GM21447 (cell line): Measurements from ENCODE around the gene FAM171A1.
"Not testable (repeated sequence)": the region's sequence is repeated elsewhere in the genome, so short reads cannot be mapped to it uniquely, and the experiment has no call there.

Source experiments
- ATAC-seq: cut with Tn5 transposase; IDR thresholded peaks from one replicate; pipeline ENCODE4 v1.9.1; 2021; ENCODE audit not compliant: unreplicated experiment

FAM171A1 gene

GRCh38 chr10:15295537-15296325 is 75.4 kb downstream of the FAM171A1 start:
- ATAC-seq: no peak

DNA sequence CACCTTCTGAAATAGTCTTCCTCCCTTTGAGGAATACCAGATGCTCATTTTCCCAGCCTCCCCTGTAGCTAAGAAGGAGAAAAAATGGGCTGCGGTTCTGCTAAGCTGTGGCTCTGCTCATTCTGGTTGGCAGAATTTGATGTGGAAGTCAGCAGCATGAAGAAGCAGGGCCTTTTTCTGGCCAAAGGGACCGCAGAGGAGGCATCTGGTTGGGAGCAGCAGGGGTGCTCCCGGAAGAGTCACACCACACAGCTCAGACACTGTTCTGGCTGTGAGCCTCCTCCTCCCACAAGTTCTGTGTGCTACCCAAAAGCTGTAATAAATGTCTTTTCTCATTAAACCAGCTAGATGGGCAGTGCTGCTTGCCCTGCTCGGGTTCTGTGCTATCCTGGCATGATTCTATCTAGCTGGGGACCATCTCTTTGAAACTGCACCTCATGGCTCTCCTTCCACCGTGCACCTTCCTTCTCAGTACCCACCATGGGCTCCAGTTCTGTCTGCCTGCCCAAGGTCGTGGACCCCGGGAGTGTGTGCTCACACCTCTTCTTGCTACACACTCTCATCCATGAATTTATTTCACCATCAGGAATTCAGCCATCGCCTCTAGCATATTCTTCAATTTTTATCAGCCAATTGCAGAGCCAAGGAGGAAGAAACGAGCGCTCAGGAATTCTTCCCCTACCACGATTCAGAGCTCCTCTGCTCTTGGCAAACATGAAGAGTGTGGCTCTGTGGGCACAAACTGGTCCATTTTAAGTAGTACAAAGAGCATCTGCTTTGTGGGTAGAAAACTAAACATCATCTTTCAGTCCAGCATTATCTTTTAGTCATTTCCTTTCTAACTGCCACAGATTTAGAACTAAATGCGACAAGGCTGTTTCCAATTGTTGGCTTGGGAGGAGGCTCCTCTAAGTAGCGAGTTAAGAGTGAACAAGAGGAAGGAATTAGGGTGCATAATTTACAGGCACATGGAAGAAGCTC is 76.9 kb downstream of the FAM171A1 start:
- no peak for ATAC-seq

DNA sequence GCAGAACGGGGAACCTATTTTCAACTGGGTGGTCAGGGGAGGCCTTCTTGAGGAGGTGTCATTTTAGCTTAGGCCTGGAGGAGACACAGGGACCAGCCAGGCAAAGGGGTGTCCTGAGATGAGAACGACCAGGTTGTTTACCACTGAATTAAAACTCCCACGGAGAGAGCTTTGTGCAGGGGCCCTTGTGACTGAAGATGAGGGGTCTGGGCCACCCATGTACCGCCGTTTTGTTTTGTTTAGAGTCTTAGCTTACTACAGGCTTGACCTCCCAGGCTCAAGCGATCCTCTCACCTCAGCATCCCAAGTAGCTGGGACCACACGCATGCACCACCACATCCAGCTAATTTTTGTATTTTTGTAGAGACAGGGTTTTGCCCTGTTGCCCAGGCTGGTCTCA is 80.4 kb downstream of the FAM171A1 start:
- ATAC-seq: no peak

GRCh38 chr10:15290150-15290549 is 80.9 kb downstream of the FAM171A1 start:
- ATAC-seq: no peak

GRCh38 chr10:15280974-15281373 is 90.1 kb downstream of the FAM171A1 start:
- ATAC-seq: no peak

- ATAC-seq: no peak
These were observed 90.6 kb downstream of the FAM171A1 start for GRCh38 chr10:15280462-15280861.

DNA sequence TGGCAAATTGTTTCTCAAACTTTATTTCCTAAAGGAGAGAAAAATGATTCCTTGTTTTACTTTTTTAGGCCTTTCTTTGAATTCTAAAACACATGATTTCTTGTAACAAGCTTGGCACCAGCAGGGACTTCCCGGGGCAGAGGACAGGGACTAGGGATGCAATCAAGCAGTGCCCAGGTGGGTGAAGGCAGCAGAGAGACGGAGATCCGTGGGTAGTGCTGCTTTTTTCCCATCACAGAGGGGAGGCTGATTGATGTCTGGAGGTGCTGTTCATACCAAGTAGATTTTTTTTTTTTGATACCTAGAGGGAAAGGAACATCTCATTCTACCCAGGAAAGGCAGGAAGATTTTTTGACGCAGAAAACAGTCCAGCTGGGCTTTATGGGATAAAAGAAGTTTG is 91.9 kb downstream of the FAM171A1 start:
- no peak for ATAC-seq

GRCh38 chr10:15278786-15279185 is 92.3 kb downstream of the FAM171A1 start:
- ATAC-seq: no peak

DNA sequence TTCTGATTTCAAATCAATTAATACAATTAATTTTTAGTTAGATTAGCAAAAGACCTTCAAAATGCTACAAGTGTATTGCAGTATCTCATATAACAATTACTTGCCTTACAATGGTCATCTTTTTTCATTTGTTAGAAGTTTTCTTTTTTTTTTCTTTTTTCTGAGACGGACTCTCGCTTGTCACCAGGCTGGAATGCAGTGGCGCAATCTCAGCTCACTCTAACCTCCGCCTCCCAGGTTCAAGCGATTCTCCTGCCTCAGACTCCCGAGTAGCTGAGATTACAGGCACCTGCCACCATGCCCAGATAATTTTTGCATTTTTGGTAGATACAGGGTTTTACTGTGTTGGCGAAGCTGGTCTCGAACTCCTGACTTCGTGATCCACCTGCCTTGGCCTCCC is 95.0 kb downstream of the FAM171A1 start:
- not testable (repeated sequence) for ATAC-seq

DNA sequence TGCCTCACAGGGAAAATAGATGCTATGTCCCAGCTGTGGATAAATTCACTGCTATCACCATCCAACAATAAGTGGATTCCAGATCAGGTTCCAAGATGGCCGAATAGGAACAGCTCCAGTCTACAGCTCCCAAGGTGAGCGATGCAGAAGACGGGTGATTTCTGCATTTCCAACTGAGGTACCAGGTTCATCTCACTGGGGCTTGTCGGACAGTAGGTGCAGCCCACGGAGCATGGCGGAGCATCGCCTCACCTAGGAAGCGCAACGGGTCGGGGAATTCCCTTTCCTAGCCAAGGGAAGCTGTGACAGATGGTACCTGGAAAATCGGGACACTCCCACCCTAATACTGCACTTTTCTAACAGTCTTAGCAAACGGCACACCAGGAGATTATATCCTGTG is 101.3 kb downstream of the FAM171A1 start:
- not testable (repeated sequence) for ATAC-seq

DNA sequence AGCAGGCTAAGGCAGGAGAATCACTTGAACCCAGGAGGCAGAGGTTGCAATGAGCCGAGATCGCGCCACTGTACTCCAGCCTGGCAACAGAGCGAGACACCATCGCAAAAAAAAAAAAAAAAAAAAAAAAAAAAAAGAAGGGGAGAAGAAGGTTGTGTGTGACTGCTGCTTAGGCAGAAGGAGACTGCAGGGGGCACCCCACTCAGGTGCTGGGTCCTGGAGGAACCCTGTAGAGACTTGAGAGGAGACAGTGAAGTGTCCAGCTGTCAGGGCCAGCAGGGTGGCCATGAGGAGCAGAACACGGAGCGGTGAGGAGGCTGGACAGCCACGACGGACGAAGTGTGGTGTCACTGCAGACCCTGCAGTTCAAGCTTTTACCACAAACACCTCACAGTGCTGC is 103.6 kb downstream of the FAM171A1 start:
- no peak for ATAC-seq

GRCh38 chr10:15266117-15266516 is 105.0 kb downstream of the FAM171A1 start:
- ATAC-seq: no peak

DNA sequence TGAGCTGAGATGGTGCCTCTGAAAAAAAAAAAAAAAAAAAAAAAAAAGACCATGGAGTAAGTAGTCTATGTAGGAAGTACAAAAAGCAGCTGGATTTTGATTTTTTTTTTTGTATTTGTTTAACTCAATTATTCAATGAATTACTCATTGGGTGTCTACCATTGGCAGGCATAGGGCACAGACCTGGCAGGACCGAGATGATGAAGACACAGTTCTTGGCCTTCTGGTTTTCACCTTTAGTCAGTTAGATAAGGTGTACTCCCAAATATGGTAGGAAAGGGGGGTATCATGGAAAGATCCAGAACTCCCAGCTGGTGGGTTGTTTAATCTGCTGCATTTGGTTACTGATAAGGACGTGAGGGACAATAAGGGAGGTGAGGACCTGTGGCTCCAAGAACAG is 105.5 kb downstream of the FAM171A1 start:
- ATAC-seq: no peak

DNA sequence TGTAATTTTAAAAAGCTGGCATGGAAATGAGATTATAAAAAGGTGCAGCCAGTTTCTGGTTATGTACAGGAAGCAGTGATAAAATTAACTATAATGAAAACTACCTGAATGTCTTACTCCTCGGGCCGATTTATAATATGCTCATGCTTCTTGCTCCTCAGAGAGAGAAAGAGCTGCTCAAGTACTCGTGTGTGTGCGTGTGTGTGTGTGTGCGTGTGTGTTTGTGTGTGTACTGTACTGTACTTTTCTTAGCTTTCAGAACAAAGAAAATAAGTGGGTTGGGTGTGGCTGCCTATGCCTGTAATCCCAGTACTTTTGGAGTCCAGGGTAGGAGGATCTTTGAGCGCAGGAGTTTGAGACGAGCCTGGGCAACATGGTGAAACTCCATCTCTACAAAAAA is 106.0 kb downstream of the FAM171A1 start:
- no peak for ATAC-seq

GRCh38 chr10:15263657-15264323 is 107.3 kb downstream of the FAM171A1 start:
- no peak for ATAC-seq

- no peak for ATAC-seq
These were observed 108.9 kb downstream of the FAM171A1 start for GRCh38 chr10:15262036-15262713.

GRCh38 chr10:15259136-15259535 is 112.0 kb downstream of the FAM171A1 start:
- no peak for ATAC-seq

DNA sequence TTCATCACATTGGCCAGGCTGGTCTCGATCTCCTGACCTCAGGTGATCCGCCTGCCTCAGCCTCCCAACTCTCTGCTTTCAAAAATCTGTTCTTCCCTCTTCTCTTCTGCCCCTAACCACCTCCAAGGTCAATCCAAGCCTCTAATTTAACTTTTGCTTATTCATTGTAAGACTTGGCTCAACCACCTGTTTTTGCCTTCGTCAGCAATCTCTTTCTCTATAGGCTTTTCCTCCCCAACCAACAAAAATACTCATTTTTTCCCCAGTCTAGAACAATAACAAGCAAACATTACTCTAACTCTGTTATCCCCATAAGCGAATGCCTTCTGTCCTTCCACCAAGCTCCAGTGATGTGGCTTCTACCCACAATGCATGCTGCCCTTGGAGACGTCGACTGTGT is 112.8 kb downstream of the FAM171A1 start:
- ATAC-seq: no peak

DNA sequence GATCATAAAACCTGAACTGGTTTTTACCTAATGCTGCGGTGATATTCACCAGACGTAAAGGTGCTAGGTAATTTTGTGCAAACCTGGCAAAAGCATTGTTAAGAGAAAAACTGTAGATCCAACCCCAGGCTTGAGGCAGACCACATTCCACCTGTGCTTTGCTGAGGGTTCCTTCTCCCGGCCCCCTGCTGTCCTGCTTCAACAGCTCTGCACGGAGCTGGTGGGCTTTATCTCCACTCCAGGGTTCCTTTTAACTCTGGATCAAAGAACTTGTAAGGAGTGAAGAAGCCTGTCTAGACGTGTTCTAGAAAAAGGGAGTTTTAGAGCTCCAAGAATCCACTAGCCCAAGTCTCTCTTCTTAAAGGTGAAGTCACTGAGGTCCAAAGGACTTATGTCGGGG is 115.1 kb downstream of the FAM171A1 start:
- ATAC-seq: no peak

DNA sequence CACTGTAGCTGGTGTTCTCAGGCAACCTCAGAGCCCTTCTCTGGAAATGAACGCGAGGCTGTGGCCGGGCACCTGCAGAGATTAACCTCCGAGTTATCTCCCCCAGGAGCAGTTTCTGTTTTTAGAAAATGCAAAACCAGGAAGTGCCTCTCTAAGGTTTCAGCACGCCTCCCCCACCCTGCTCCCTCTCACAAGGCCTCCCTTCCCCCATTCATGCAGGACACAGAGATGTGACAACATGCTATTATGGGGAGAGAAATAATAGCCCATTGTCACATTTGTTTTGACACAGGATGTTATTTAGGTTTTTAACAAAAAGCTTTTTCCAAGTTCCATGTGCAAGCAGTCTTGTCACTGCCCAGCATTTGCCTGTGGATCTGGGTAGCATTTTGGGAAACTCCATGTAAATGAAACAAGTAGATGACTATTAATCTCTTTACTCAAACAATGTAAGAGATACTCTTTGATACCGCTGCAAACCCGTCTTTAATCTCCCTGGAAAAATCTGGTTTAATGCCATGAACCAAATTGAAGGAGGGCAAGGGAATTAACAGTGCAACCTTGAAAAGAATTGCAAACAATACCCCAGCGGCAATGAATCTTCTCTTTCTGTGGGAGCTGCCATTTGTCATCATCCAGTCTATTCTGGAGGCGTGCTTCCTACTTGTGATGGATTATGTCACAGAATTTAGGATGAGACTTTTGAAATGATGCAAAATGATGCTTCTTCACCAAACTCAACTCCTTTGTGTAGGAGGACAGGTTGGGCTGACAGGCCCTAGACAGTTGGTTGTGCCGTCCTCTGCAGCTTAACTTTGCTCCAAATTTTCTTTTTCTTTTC is 116.1 kb downstream of the FAM171A1 start:
- no peak for ATAC-seq
